K562 (cell line): Measurements from ENCODE around the gene ZNF865. TPM values are rescaled to one million over a fixed set of nuclear protein-coding genes. Genes with fewer than 3 reads are reported as not detected.

ENCODE experiments used
- ARID2 ChIP-seq: fragments of 450-650 bp; IDR thresholded peaks from 2 replicates; pipeline ENCODE4 v1.6.1; 2017; ENCODE audit warnings: antibody characterized with exemption, mild to moderate bottlenecking
- CBX3 ChIP-seq, 2 experiments: IDR thresholded peaks; 1 replicate in 1 of 2; 2 replicates in 1 of 2; pipeline ENCODE4 v1.6.1; 2012; ENCODE audit warnings: inconsistent platforms in 2 of 2, low read length in 2 of 2, borderline replicate concordance in 1 of 2, control low read depth in 1 of 2
- ELF1 ChIP-seq: fragments of 200-800 bp; sonication (Bioruptor generic); IDR thresholded peaks from 2 replicates; pipeline ENCODE4 v1.6.1; 2016; ENCODE audit warnings: missing genetic modification characterization, missing compliant biosample characterization
- EP400 ChIP-seq: fragments of 450-650 bp; IDR thresholded peaks from 2 replicates; pipeline ENCODE4 v1.6.1; 2017; ENCODE audit warnings: antibody characterized with exemption, mild to moderate bottlenecking, moderate library complexity
- MAZ ChIP-seq, 2 experiments: fragments of 450-650 bp in 1 of 2; sonication (generic) in 1 of 2; formaldehyde crosslinking; IDR thresholded peaks in 1 of 2; conservative IDR thresholded peaks in 1 of 2; 2 replicates each; pipeline versions ENCODE4 v1.4.0 to v1.5.0; 2020; ENCODE audit warnings: mild to moderate bottlenecking in 1 of 2, missing genetic modification reagents in 1 of 2
- polyA plus RNA-seq, 8 experiments: library from polyadenylated mRNA; depleted of rRNA in 4 of 8; stranded (reverse) in 5 of 8; unstranded in 3 of 8; fragments of >200 nt; fragmentation: Nextera tagmentation in 2 of 8; fragmentation: Illumina TruSeq in 1 of 8; extraction: Ambion mirVana in 2 of 8; extraction: Trizol in 1 of 8; gene quantifications; 2 replicates each; pipeline versions ENCODE4 v1.2.1 to v1.2.3, GENCODE V29; 2011 to 2014; ENCODE audit warnings: inconsistent platforms in 1 of 8, missing spikeins in 1 of 8
- total RNA-seq, 7 experiments: library from RNA; depleted of rRNA in 6 of 7; stranded (reverse); fragments of >200 nt in 6 of 7; fragmentation: Illumina TruSeq in 2 of 7; extraction: Trizol in 2 of 7; gene quantifications; 2 replicates each; pipeline versions ENCODE4 v1.2.1 to v1.2.3, GENCODE V29; 2011 to 2021; ENCODE audit warnings: low replicate concordance in 1 of 7
- TF ChIP-seq, protein P1 (sequence below), 3 experiments: IDR thresholded peaks in 2 of 3; conservative IDR thresholded peaks in 1 of 3; 2 replicates each; pipeline ENCODE4 v1.5.1; 2011 to 2012; ENCODE audit warnings: low read length in 3 of 3, mild to moderate bottlenecking in 3 of 3, control low read depth in 2 of 3, improper control_type of control experiment in 1 of 3, inconsistent platforms in 1 of 3, low read depth in 1 of 3, mixed read lengths in 1 of 3, moderate library complexity in 1 of 3; ENCODE audit not compliant: insufficient read depth in 2 of 3
- TF ChIP-seq, protein P2 (sequence below): fragments of 250-450 bp; sonication (Bioruptor Pico); IDR thresholded peaks from 2 replicates; pipeline ENCODE4 v1.8.0; 2021; ENCODE audit warnings: mild to moderate bottlenecking, moderate library complexity
- TF ChIP-seq, protein P3 (sequence below), 2 experiments: fragments of 450-650 bp in 1 of 2; sonication (generic) in 1 of 2; formaldehyde crosslinking in 1 of 2; IDR thresholded peaks; 2 replicates each; pipeline versions ENCODE4 v1.7.1 to v1.9.0; 2016 to 2022; ENCODE audit warnings: inconsistent platforms in 1 of 2, mild to moderate bottlenecking in 1 of 2, missing genetic modification reagents in 1 of 2
- TF ChIP-seq, protein P4 (sequence below): IDR thresholded peaks from 2 replicates; pipeline ENCODE4 v1.6.1; 2011; ENCODE audit warnings: borderline replicate concordance, low read depth, mild to moderate bottlenecking, moderate library complexity, low read length; ENCODE audit not compliant: insufficient read depth, poor library complexity, severe bottlenecking

ZNF865 gene
- total and polyA plus RNA-seq, 9 of the 15 experiments (the other 6 are each of a cell fraction or from before 2014, with no cell fraction given) = 0.40 to 18.8 (median 1.6) TPM; not detected in 2

DNA sequence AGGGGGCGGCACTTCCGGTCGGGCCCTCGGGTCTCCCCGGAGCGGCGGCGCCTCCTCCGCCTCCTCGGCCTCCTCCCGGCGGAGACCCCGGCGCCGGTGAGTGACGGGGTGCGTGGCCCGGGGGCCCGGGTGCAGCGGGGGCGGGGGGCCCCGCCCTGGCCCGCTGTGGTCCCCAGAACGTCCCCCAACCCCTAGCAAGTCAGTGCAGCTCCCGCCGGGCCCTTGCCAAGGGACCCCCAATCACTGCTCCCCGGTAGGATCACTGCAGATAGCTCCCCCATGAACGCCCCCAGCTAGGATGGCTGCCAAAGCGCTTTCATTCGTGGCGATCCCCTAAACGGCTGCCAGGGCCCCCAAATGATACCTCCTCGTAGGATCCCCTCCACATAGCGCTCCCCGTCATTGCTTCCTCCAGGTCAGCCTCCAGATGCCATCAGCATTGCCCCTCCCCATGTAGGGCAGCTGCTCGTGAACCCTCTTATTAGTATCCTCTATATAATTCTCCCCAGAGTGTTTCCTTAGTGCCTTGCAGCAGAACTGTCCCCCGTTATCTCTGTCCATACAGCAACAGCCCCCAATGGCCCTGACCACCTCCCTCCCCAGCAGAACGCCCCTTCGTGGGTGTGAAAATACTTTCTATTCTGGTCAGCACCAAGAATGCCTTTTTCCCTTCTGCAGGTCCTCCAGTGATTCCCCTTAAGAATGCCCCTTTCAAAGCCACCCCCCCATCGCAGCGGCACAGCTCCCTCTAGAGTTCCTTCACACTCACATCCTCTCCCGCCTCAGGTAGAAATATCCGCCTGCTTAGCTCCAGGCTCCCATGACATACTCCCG is at the start of gene ZNF865 (continued):
- TF ChIP-seq, protein P1, sequence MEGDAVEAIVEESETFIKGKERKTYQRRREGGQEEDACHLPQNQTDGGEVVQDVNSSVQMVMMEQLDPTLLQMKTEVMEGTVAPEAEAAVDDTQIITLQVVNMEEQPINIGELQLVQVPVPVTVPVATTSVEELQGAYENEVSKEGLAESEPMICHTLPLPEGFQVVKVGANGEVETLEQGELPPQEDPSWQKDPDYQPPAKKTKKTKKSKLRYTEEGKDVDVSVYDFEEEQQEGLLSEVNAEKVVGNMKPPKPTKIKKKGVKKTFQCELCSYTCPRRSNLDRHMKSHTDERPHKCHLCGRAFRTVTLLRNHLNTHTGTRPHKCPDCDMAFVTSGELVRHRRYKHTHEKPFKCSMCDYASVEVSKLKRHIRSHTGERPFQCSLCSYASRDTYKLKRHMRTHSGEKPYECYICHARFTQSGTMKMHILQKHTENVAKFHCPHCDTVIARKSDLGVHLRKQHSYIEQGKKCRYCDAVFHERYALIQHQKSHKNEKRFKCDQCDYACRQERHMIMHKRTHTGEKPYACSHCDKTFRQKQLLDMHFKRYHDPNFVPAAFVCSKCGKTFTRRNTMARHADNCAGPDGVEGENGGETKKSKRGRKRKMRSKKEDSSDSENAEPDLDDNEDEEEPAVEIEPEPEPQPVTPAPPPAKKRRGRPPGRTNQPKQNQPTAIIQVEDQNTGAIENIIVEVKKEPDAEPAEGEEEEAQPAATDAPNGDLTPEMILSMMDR (IDR thresholded peaks at IDR 0.05 in 2 of 3, conservative IDR thresholded peaks at IDR 0.05 in 1 of 3; ENCODE audit: insufficient read depth in 2 of 3, low read depth in 1 of 3, low read length in 3 of 3) = peak; percentile 87 to 91 (median 91)
- TF ChIP-seq, protein P2, sequence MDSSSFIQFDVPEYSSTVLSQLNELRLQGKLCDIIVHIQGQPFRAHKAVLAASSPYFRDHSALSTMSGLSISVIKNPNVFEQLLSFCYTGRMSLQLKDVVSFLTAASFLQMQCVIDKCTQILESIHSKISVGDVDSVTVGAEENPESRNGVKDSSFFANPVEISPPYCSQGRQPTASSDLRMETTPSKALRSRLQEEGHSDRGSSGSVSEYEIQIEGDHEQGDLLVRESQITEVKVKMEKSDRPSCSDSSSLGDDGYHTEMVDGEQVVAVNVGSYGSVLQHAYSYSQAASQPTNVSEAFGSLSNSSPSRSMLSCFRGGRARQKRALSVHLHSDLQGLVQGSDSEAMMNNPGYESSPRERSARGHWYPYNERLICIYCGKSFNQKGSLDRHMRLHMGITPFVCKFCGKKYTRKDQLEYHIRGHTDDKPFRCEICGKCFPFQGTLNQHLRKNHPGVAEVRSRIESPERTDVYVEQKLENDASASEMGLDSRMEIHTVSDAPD (CRISPR knock-in tag) = no peak
- TF ChIP-seq ARID2 = peak; percentile 88
- TF ChIP-seq CBX3 (IDR thresholded peaks at IDR 0.05; ENCODE audit: borderline replicate concordance in 1 of 2, low read length in 2 of 2) = peak in 1 of 2 experiments; percentile 71; a peak in 1 of 3 replicates
- TF ChIP-seq ELF1 (tag) = peak; percentile 50; the same call in 1 of the 2 replicates
- TF ChIP-seq MAZ (CRISPR knock-in tag; conservative IDR thresholded peaks at IDR 0.05 in 1 of 2, IDR thresholded peaks at IDR 0.05 in 1 of 2) = peak; percentile 39 to 74; a peak in 3 of 4 replicates
- peak; percentile 27; the same call in 1 of the 2 replicates for TF ChIP-seq EP400
- TF ChIP-seq, protein P3, sequence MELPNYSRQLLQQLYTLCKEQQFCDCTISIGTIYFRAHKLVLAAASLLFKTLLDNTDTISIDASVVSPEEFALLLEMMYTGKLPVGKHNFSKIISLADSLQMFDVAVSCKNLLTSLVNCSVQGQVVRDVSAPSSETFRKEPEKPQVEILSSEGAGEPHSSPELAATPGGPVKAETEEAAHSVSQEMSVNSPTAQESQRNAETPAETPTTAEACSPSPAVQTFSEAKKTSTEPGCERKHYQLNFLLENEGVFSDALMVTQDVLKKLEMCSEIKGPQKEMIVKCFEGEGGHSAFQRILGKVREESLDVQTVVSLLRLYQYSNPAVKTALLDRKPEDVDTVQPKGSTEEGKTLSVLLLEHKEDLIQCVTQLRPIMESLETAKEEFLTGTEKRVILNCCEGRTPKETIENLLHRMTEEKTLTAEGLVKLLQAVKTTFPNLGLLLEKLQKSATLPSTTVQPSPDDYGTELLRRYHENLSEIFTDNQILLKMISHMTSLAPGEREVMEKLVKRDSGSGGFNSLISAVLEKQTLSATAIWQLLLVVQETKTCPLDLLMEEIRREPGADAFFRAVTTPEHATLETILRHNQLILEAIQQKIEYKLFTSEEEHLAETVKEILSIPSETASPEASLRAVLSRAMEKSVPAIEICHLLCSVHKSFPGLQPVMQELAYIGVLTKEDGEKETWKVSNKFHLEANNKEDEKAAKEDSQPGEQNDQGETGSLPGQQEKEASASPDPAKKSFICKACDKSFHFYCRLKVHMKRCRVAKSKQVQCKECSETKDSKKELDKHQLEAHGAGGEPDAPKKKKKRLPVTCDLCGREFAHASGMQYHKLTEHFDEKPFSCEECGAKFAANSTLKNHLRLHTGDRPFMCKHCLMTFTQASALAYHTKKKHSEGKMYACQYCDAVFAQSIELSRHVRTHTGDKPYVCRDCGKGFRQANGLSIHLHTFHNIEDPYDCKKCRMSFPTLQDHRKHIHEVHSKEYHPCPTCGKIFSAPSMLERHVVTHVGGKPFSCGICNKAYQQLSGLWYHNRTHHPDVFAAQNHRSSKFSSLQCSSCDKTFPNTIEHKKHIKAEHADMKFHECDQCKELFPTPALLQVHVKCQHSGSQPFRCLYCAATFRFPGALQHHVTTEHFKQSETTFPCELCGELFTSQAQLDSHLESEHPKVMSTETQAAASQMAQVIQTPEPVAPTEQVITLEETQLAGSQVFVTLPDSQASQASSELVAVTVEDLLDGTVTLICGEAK (IDR thresholded peaks at IDR 0.05) = 0 out of 2 replicates have a peak, but pooled peaks have one; percentile 23
- TF ChIP-seq, protein P3 (CRISPR knock-in tag; IDR thresholded peaks at IDR 0.05) = no peak
- TF ChIP-seq, protein P4, sequence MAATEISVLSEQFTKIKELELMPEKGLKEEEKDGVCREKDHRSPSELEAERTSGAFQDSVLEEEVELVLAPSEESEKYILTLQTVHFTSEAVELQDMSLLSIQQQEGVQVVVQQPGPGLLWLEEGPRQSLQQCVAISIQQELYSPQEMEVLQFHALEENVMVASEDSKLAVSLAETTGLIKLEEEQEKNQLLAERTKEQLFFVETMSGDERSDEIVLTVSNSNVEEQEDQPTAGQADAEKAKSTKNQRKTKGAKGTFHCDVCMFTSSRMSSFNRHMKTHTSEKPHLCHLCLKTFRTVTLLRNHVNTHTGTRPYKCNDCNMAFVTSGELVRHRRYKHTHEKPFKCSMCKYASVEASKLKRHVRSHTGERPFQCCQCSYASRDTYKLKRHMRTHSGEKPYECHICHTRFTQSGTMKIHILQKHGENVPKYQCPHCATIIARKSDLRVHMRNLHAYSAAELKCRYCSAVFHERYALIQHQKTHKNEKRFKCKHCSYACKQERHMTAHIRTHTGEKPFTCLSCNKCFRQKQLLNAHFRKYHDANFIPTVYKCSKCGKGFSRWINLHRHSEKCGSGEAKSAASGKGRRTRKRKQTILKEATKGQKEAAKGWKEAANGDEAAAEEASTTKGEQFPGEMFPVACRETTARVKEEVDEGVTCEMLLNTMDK = peak; percentile 24
